ENCODE measurements around the gene COX11.

COX11 gene, protein sequence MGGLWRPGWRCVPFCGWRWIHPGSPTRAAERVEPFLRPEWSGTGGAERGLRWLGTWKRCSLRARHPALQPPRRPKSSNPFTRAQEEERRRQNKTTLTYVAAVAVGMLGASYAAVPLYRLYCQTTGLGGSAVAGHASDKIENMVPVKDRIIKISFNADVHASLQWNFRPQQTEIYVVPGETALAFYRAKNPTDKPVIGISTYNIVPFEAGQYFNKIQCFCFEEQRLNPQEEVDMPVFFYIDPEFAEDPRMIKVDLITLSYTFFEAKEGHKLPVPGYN

DNA sequence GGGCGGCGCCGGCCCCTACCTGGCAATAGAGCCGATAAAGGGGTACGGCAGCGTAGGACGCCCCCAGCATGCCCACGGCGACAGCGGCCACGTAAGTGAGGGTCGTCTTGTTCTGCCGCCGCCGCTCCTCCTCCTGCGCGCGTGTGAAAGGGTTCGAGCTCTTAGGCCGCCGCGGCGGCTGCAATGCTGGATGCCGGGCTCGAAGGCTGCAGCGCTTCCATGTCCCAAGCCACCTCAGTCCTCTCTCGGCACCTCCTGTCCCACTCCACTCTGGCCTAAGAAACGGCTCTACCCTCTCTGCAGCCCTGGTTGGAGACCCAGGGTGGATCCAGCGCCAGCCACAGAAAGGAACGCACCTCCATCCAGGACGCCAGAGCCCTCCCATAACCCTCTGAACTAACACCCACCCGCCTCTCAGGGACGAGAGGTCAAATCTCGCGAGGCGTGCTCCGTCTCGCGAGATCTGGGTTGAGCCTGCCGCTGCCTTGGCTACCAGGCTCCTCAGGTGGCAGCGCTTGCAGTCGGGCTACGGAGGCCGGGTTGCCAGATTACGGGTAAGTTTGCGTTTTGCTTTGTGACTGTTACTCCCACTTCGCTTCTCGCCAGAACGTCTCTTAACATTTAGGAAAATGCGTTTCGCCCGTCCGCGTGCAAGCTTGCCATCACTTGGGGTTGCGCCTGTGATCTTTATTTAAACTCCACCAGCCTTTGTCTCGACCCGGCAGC, at the start of gene COX11, which contains the start of gene STXBP4:
Gene COX11 (minus strand): TSS at position 393 of the 726 bp plus-strand sequence. CDS start 8 bp downstream, at position 385.
Gene STXBP4 (plus strand): TSS at position 504 of the 726 bp plus-strand sequence. CDS start 17,455 bp downstream, outside the sequence.
- peak; percentile 96 for DNase-seq (ENCODE audit: low spot score)

DNA sequence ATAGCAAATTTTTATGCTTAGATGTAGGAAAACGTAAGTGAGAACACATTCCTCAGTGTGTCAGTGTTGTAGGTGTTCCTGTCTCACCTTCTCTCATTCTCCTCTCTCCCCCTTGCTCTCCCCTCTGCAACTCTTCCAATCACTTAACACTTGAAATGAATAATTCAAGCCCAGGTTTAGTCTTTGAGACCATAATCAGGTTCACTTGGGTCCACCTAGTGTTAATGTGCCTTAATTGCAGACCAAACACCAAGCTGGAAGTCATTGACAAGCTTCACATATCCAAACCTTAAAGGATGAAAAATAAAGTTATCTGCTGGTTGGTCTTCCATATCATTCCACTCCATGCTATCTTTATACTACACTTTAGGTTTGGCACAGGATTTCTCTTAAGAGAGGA, 37.1 kb upstream of the COX11 start:
- peak; percentile 10 for DNase-seq (ENCODE audit: low spot score)

DNA sequence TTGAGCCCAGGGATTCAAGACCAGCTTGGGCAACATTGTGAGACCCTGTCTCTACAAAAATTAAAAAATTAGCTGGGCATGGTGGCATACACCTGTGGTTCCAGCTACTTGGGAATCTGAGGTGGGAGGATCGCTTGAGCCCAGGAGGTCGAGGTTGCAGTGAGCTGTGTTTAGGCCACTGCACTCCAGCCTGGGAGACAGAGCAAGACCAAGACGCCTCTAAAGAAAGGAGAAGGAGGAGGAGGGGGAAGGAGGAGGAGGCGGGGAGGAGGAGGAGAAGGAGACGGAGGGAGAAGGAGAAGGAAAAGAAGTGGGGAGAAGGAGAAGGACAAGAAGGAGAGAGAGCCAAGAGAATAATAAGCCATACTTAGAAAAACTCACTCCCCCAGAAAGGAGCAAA, 36.0 kb upstream of the COX11 start:
- DNase-seq (ENCODE audit: low spot score), result no peak

DNA sequence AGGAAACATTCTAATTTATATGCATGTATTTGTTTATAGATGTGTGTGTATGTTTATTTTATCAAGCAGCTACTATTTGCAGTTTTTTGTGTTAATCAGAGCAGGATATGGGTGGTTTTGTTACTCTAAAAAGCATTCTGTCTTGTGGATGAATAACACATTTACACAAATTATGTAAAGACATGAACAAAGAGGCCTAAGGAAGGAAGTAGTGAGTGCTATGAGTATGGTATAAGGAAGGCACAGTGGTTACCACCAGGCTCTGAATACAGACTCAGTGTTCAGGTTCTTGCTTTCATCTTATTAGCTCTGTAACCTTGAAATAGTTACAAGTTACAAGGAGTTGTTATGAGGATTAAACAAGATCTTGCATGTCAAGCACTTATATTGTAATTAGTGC, 34.0 kb upstream of the COX11 start:
- no peak for DNase-seq (ENCODE audit: low spot score)

DNA sequence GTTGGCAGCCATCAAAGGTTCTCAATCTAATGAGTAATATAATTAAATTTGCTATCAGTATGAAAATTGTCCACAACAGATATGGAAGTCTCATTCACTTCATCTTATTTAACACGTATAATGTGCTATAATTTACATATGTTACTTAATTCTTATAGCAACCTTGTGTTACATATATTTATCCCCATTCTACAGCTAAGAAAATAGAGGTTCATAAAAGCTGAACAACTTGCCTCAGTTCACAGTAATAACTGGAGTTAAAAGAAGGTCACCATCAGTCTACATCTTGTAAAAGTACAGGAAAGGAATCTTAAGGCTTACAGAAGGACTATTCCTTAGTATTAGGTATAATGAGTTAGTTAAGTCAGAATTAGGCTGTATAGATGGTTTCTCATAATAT, 28.0 kb upstream of the COX11 start:
- no peak for DNase-seq (ENCODE audit: low spot score)

DNA sequence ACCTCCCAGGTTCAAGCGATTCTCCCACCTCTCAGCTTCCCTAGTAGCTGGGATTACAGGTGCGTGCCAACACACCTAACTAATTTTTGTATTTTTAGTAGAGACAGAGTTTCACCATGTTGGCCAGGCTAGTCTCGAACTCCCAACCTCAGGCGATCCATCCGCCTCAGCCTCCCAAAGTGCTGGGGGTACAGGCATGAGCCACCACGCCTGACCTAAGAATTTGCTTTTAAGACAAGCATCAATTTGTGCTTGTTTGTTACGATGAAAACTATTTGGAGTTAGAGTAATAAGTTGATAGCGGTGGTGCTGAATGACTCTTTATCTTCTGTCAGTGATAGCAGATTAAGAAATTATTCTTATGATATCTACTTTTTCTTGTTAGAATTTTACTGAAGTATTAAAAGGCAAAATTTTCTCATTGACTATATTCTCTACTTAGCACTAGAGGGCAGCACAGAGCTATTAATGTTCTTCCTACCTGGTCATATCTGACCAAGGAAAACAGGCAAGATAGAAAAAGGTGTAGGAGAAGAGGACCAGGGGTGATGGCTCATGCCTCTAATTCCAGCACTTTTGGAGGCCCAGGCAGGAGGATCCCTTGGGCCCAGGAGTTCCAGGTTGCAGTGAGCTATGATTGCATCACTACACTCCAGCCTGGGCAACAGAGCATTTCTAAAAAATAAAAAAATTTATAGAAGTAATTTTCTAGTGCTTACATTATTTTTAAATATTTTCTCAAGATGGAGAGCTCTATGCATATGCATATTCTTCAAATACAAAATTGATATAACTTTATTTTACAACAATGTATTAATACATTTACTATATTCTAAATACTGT, 24.6 kb upstream of the COX11 start:
- DNase-seq (ENCODE audit: low spot score), result peak; percentile 74

DNA sequence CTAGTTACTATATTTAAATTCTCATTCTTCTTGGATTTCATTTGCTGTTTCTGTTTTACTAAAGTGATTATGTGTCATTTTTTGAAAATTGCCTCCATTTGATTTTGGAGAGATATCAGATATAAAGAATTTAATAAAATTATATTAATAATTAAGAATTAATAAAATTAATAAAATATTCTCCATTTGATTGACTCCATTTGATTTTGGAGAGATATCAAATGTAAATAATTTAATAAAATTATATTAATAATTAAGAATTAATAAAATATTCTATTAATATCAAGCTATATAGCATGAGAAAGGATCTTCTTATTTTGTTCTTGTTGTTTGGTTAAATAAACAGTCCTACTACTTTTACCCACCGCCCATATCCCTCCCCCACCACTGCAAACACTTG, 23.1 kb upstream of the COX11 start:
- DNase-seq (ENCODE audit: low spot score), result no peak

DNA sequence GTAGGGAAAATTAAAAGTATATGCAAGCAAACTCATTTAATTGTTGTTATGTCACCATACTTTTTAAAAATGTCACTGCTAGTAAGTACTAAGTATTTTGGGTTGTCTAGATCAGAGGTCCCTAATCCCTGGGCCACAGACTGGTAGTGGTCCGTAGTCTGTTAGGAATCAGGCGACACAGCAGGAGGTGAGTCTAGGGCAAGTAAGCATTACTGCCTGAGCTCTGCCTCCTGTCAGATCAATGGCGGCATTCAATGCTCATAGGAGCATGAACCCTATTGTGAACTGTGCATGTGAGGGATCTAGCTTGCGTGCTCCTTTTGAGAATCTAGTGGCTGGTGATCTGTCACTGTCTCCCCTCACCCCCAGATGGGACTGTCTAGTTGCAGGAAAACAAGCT, 21.7 kb upstream of the COX11 start:
- DNase-seq (ENCODE audit: low spot score), result no peak

DNA sequence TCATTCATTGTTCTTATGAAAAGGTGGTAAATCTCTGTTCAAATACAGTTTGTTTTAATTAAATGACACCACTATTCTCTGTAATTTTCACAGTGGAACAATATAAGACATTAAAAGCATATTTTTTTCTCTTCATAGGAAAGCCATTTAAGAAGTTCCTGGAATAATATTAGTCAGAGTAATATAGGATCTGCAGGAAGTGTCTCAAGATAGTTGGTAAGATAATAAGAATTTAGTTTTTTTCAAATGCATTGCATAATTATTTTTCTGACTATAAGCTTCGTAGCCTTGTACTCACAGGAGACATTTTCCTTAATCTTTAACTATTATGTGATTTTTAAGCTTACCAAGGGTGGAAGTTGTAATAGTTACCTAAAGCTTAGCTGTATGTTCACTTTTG, 17.0 kb upstream of the COX11 start:
- DNase-seq (ENCODE audit: low spot score), result no peak

DNA sequence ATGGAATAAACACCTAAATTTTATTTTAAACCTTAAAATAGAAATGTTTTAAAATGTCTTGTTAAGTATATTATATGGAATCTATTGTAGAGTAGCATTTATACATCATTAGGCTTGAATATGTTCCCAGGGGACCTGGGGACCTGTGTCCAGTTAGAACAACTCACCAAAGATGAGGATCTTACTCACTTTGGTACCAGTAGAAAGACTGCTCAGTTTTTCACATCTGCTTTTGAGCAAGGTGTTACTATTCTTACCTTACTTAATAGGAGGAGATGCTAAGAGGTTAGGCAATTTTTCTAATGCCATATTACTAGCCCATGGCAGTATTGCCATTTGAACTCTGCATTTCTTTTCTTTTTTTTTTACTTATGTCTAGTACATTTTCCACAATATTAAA, 14.8 kb upstream of the COX11 start:
- no peak for DNase-seq (ENCODE audit: low spot score)

DNA sequence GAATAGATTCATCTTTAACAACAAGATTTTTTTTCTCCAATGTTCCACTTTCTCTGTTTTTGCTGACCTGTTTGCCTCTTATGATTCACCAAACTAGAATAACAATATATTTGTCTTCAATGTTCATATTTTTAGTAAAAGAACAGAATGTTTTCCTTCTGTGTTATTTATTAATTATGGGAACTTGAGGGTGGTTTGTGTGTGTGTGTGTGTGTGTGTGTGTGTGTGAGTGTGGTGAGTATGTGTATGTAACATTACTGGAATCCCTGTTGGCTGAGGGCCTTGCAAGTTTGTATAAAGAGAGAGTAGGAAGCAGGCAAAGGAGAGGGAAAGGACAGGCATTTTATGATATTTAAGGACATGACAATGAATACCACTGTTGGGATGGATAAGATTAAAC, 13.9 kb upstream of the COX11 start:
- DNase-seq (ENCODE audit: low spot score), result no peak

DNA sequence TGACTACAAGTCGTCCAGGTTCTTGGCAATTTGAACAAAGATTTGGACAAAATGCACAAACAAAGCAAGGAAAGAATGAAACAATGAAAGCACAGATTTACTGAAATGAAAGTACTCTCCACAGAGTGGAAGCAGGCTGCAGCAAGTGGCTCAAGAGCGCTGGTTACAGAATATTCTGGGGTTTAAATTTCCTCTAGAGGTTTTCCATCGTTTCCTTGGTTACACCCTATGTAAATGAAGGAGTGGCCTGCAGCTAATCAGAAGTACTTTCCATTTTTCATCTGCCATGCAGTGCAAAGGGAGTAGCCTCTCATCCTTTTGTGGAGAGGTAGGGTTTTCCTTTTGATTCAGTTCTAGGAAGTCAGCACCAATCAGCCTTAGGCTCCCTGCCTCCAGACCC, 11.9 kb upstream of the COX11 start:
- DNase-seq (ENCODE audit: low spot score), result no peak

DNA sequence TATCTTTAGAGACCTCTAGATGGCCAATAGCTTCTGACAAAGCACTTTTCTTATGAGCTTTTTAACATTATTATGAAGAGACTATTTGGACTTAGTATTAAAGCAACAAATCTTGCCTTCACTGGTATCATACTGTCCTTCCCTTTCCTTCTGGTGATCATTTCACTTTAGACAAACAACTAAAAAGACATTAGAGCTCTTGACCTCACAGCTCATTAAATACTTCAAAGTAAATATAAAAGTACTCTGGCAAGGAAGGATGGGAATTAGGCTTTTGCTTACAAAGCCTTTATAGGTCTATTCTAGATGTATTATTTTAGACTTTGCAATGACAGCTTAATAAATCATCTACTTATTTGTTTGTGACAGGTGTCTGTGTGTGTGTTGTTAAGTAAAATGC, 11.2 kb upstream of the COX11 start:
- DNase-seq (ENCODE audit: low spot score), result no peak

DNA sequence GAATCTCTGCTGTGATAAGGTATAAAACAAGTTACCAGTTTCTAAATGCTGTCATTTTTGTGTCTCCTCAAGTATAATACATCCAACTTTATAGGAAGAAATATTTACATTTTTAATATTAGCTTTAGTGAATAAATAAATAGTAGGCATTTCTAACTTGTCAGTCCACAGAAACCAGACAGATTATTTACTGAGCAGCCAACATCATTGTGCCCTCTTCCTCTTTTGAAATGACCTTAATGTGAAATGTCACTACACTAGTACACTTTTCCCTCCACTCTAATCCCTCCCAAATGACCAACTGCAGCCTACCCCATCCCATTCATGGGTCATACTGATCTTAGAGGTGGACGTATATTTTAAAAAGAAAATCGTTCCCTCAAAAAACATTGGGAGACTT, 9.3 kb upstream of the COX11 start:
- DNase-seq (ENCODE audit: low spot score), result no peak

DNA sequence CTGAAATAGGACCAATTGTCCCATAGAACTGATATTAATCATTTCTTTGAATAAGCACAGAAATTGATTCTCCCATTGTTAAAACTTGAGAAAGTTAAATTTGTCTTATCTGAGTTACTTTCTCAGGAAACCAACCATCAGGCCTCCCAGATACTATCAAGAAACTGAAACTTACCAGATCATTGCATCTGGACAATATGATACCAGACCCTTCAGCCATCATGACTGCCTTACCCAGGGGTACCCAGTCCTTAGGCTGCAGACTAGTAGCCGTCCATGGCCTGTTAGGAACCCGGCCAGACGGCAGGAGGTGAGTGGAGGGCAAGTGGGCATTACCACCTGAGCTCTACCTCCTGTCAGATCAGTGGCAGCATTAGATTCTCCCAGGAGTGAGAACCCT, 7.9 kb upstream of the COX11 start:
- DNase-seq (ENCODE audit: low spot score), result no peak

DNA sequence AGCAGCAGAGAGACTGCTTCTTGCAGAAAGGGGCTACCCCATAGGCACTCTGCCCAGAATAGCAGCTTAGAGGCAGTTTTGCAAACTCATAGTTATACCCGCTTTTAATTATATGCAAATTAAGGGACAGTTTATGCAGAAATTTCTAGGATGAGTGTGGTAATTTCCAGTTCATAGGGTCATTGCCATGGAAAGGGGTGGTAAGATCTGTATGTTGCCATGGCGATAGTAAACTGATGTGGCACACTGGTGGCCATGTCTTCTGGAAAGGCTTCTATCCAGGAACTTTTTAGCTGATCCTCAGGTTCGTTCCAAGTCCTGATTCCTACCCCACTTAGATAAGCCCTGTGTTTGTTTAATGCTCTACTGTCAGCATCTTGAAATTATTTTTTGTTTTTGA, 6.3 kb upstream of the COX11 start:
- no peak for DNase-seq (ENCODE audit: low spot score)

DNA sequence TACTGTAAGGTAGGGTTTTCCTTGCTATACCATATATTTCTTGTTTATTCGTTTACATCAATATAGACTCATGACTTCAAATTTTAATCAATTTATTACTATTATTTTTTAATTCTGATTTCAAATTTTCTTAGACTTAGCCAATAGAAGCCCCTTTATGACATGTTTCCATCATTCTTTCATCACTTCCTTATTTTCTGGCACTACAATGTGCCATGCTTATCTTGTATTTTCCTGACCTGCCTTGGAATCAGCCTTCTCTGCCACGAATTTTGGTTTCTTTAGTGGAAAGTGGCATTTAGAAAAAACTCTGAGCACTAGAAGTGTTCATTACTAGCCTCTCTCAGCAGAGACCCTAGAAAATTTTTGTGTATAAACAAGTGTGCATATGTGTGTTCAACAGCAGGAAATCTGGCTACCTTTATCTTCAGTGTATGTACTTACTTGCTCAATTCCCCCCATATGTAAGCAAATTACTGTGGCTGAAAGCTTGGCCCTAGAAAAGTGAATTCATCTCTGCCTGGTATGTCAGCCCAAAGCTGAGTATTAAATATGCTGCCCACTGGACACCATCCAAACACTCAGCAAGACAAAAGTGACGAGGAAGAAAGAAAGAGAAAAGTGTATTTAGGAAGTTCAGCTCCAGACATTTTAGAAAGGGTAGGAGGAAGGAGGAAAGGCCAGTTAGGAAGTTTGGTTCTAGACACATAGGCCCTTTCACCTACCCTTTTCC, 4.1 kb upstream of the COX11 start:
- no peak for DNase-seq (ENCODE audit: low spot score)

DNA sequence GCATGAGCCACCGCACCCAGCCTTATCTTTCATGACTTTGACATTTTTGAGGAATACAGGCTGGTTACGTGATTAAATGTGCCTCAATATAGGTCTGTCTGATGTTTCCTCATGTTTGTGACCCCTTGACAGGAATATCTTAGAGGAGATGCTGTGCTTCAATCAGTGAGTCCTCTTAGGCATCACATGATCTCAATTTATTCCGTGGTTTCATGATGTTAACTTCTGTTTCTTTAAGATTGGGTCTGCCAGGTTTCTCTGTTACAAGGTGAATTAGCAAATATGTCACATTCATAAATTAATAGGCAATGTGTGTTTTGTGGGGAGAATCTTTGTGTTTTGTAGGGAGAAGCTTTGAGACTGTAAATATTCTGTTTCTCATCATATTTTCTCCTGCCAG, 3.4 kb upstream of the COX11 start:
- no peak for DNase-seq (ENCODE audit: low spot score)

DNA sequence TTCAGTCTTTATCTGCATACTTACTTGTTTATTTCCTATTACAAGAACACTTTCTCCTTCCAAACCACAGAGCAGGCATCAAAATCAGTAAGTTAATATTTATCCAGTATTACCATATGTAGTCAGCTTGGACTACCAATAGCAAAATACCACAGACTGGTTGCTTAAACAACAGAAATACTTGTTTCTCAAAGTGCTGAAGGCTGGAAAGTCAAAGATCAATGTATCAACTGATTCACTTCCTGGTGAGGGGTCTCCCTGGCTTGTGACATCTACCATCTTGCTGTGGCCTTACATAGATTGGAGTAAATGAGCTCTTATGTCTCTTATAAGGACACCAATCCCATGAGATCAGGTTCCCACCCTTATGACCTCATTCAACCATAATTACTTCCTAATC, 2.7 kb upstream of the COX11 start:
- DNase-seq (ENCODE audit: low spot score), result no peak

DNA sequence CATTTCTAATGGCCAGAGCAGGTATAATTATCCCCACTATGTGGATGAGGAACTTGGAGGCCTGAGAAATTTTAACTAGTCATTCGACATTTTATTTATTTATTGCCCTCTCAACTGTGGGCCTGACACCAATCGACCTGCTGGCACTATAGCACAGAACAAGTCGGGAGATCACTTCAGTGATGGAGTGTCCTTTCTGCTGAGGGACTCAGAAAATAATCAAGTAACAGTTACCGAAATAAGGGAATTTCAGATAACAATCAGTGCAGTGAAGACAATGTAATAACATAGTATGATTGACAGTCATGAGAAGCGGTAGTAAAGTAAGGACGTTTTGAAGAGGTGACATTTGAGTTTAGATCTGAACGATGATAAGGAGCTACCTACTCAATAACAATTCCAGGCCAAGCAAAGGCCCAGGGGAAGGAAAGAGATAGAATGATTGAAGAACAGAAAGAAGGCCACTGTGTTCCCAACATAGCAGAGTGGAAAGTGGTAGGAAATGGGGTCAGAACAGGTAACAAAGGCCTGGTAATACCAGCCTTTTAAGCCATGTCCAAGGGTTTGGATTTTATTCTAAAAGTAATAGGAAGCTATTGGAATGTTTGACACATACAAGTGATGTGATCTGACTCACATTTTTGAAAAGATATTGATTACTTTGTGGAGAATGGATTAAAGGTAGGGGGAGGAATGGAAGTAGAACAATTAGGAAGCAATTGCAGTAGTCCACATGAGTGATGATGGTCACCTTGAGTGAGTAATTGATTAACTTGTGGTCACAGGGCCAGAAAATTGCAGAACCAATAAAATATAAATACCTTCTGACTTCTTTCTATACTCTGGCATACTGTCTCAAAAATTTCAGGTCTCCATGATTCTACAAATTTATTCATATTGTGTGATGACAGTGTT, 1.5 kb upstream of the COX11 start:
- DNase-seq (ENCODE audit: low spot score), result no peak

DNA sequence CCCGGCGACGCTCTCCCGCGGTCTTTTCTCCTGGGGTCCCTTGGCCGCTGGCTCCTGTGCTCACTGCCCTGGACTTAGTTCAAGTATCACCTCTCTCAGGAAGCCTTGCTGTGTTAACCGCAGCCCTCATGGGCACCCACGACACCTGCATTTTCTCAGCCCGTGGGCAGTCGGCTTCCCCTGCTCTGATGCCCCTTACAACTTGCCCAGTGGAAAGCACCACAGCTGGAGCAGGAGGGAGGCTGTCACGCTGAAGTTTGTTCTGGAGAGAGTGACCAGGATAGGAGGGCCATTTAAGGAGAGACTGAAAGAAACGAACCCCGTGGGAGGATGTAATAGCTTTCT, 506 bp upstream of the COX11 start:
- no peak for DNase-seq (ENCODE audit: low spot score)

Data from hematopoietic multipotent progenitor cell treated with erythropoietin and hydrocortisone succinate and interleukin-3 and kit ligand, for 15 days (in vitro differentiated cells).